PC-3 (cell line): ENCODE data around the gene LRP1B.

ENCODE experiments used
- EZH2 ChIP-seq: fragments of 300-600 bp; sonication (generic); IDR thresholded peaks from one replicate; pipeline ENCODE4 v1.6.1; 2017; ENCODE audit warnings: antibody characterized with exemption, mild to moderate bottlenecking, low read length; ENCODE audit not compliant: unreplicated experiment
- EZH2phosphoT487 ChIP-seq: fragments of 300-600 bp; sonication (generic); IDR thresholded peaks from 2 replicates; pipeline ENCODE4 v1.6.1; 2018; ENCODE audit warnings: mild to moderate bottlenecking, antibody characterized with exemption, low read length, borderline replicate concordance
- TF ChIP-seq, protein P1 (sequence below): fragments of 300-600 bp; sonication (generic); conservative IDR thresholded peaks from 2 replicates; pipeline ENCODE4 v1.5.1; 2017; ENCODE audit warnings: antibody characterized with exemption, low read depth, mild to moderate bottlenecking, low read length

DNA sequence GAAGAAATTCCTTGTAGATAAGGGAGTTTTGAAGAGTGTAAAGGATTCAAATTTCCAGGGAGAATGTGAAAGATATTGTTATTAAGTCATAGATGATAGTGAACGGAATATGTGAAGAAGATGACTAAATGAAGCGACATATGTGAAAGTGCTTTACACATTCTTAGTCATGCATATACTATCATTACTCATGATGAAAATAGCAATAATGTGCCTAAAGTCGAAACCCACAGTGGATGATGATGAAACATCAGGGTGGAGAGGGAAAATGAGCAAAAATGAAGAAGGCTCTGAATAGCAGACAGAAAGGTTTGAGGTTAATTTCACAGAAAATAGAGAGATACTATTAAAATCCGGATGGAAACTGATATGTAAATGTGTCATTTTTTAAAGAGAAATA, 1237.1 kb downstream of the LRP1B start:
- TF ChIP-seq, protein P1, sequence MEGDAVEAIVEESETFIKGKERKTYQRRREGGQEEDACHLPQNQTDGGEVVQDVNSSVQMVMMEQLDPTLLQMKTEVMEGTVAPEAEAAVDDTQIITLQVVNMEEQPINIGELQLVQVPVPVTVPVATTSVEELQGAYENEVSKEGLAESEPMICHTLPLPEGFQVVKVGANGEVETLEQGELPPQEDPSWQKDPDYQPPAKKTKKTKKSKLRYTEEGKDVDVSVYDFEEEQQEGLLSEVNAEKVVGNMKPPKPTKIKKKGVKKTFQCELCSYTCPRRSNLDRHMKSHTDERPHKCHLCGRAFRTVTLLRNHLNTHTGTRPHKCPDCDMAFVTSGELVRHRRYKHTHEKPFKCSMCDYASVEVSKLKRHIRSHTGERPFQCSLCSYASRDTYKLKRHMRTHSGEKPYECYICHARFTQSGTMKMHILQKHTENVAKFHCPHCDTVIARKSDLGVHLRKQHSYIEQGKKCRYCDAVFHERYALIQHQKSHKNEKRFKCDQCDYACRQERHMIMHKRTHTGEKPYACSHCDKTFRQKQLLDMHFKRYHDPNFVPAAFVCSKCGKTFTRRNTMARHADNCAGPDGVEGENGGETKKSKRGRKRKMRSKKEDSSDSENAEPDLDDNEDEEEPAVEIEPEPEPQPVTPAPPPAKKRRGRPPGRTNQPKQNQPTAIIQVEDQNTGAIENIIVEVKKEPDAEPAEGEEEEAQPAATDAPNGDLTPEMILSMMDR, result no peak
- TF ChIP-seq EZH2 (no peak), EZH2phosphoT487 (no peak)
